Measurements from ENCODE around the gene BABAM2.
A peak's percentile ranks its signal among the peaks of the same experiment; 100 is the strongest.

BABAM2 gene

GRCh38 chr2:28193630-28194403 is 303.3 kb downstream of the BABAM2 start:
- H3K36me3 ChIP-seq (ENCODE audit: insufficient read depth, low read length), result no peaks in the 10 kb centered on the region
- TF ChIP-seq CTCF (IDR thresholded peaks at IDR 0.05; ENCODE audit: borderline replicate concordance, extremely low read depth, low read length, poor library complexity, severe bottlenecking), result no peak
- no peak for TF ChIP-seq EZH2 (IDR thresholded peaks at IDR 0.05; ENCODE audit: borderline replicate concordance, low read depth, low read length, severe bottlenecking)
- H3K27ac ChIP-seq (ENCODE audit: low read length), result peak overlapping the region; percentile 15; the same call in 1 of the 2 replicates
- H2AFZ ChIP-seq (ENCODE audit: low read depth, low read length), result no peak overlapping the region
- H3K4me1 ChIP-seq (ENCODE audit: insufficient read depth, low read length), result peaks cover 3% of the 10 kb centered on the region; the same call in 1 of the 2 replicates
- H3K4me3 ChIP-seq (ENCODE audit: low read depth in 1 of 2, low read length in 2 of 2), result no peak overlapping the region
- no peak overlapping the region for H3K9ac ChIP-seq (ENCODE audit: low read depth, low read length)
- no peaks in the 10 kb centered on the region for H3K27me3 ChIP-seq (ENCODE audit: insufficient read depth, low read length, poor library complexity)
- no peaks in the 10 kb centered on the region for H3K9me3 ChIP-seq (ENCODE audit: insufficient read depth, low read length, severe bottlenecking)
- no peaks in the 10 kb centered on the region for H3K79me2 ChIP-seq (ENCODE audit: insufficient read depth, low read length)
- H4K20me1 ChIP-seq (ENCODE audit: insufficient read depth, low read length), result no peaks in the 10 kb centered on the region
- DNase-seq, result no peak
- H3K4me2 ChIP-seq (ENCODE audit: insufficient read depth, low read length), result no peak overlapping the region
- ATAC-seq (ENCODE audit: insufficient read depth, low read depth), result 0 out of 3 replicates have a peak, but pooled peaks have one; percentile 37

GRCh38 chr2:28199995-28200679 is 309.6 kb downstream of the BABAM2 start:
- no peaks in the 10 kb centered on the region for H3K4me1 ChIP-seq (ENCODE audit: insufficient read depth, low read length)
- no peak overlapping the region for H3K4me3 ChIP-seq (ENCODE audit: low read depth in 1 of 2, low read length in 2 of 2)
- H3K4me2 ChIP-seq (ENCODE audit: insufficient read depth, low read length), result no peak overlapping the region
- ATAC-seq (ENCODE audit: insufficient read depth, low read depth), result no peak
- no peaks in the 10 kb centered on the region for H3K79me2 ChIP-seq (ENCODE audit: insufficient read depth, low read length)
- H3K27ac ChIP-seq (ENCODE audit: low read length), result no peak overlapping the region
- no peak overlapping the region for H2AFZ ChIP-seq (ENCODE audit: low read depth, low read length)
- TF ChIP-seq EZH2 (IDR thresholded peaks at IDR 0.05; ENCODE audit: borderline replicate concordance, low read depth, low read length, severe bottlenecking) (no peak), CTCF (IDR thresholded peaks at IDR 0.05; ENCODE audit: borderline replicate concordance, extremely low read depth, low read length, poor library complexity, severe bottlenecking) (no peak)
- no peaks in the 10 kb centered on the region for H3K9me3 ChIP-seq (ENCODE audit: insufficient read depth, low read length, severe bottlenecking)
- no peaks in the 10 kb centered on the region for H4K20me1 ChIP-seq (ENCODE audit: insufficient read depth, low read length)
- H3K27me3 ChIP-seq (ENCODE audit: insufficient read depth, low read length, poor library complexity), result no peaks in the 10 kb centered on the region
- H3K36me3 ChIP-seq (ENCODE audit: insufficient read depth, low read length), result no peaks in the 10 kb centered on the region
- no peak overlapping the region for H3K9ac ChIP-seq (ENCODE audit: low read depth, low read length)
- DNase-seq, result no peak

GRCh38 chr2:28201671-28202180 is 311.2 kb downstream of the BABAM2 start:
- H3K4me1 ChIP-seq (ENCODE audit: insufficient read depth, low read length), result no peaks in the 10 kb centered on the region
- H3K4me2 ChIP-seq (ENCODE audit: insufficient read depth, low read length), result no peak overlapping the region
- ATAC-seq (ENCODE audit: insufficient read depth, low read depth) (no peak), DNase-seq (no peak)
- no peaks in the 10 kb centered on the region for H3K9me3 ChIP-seq (ENCODE audit: insufficient read depth, low read length, severe bottlenecking)
- H3K9ac ChIP-seq (ENCODE audit: low read depth, low read length), result no peak overlapping the region
- H3K27ac ChIP-seq (ENCODE audit: low read length), result no peak overlapping the region
- H3K27me3 ChIP-seq (ENCODE audit: insufficient read depth, low read length, poor library complexity), result no peaks in the 10 kb centered on the region
- no peaks in the 10 kb centered on the region for H4K20me1 ChIP-seq (ENCODE audit: insufficient read depth, low read length)
- H3K36me3 ChIP-seq (ENCODE audit: insufficient read depth, low read length), result no peaks in the 10 kb centered on the region
- TF ChIP-seq CTCF (IDR thresholded peaks at IDR 0.05; ENCODE audit: borderline replicate concordance, extremely low read depth, low read length, poor library complexity, severe bottlenecking) (no peak), EZH2 (IDR thresholded peaks at IDR 0.05; ENCODE audit: borderline replicate concordance, low read depth, low read length, severe bottlenecking) (no peak)
- no peak overlapping the region for H2AFZ ChIP-seq (ENCODE audit: low read depth, low read length)
- no peaks in the 10 kb centered on the region for H3K79me2 ChIP-seq (ENCODE audit: insufficient read depth, low read length)
- H3K4me3 ChIP-seq (ENCODE audit: low read depth in 1 of 2, low read length in 2 of 2), result no peak overlapping the region

Measured in DND-41 (cell line).